Activated CD4-positive, alpha-beta T cell treated with anti-CD3 and anti-CD28 coated beads for 36 hours (primary cell): ENCODE results near the gene LYST. TPM values are rescaled to one million over a fixed set of nuclear protein-coding genes. Genes with fewer than 3 reads are reported as not detected.
"Not testable (repeated sequence)": the region's sequence is repeated elsewhere in the genome, so short reads cannot be mapped to it uniquely, and the experiment has no call there.

Source experiments
- ATAC-seq: fragments of 200-7000 bp; cut with Tn5 transposase; one replicate; pipeline ENCODE4 v1.10.0; 2021; ENCODE audit warnings: mild to moderate bottlenecking, moderate library complexity
- CTCF ChIA-PET: fragments of 350-600 bp; sonication (Branson Sonifier 250); formaldehyde crosslinking; loops from one replicate; lab custom pipeline; 2021; ENCODE audit warnings: antibody characterized with exemption; lab: Charles Lee
- POLR2A ChIA-PET: fragments of 350-600 bp; sonication (Branson Sonifier 250); formaldehyde crosslinking; loops from one replicate; lab custom pipeline; 2021; ENCODE audit warnings: antibody characterized with exemption, inconsistent platforms; lab: Charles Lee
- DNase-seq: peaks from one replicate; pipeline ENCODE4 v3.0.0-alpha.2; 2020
- H3K27ac Mint-ChIP-seq: one replicate; pipeline ENCODE4 v1.8.0; 2021; ENCODE audit warnings: mixed read lengths
- H3K27me3 Mint-ChIP-seq: one replicate; pipeline ENCODE4 v1.8.0; 2021; ENCODE audit warnings: mixed read lengths
- H3K36me3 Mint-ChIP-seq: one replicate; pipeline ENCODE4 v1.8.0; 2021; ENCODE audit warnings: low read depth, mixed read lengths
- H3K4me1 Mint-ChIP-seq: one replicate; pipeline ENCODE4 v1.8.0; 2021; ENCODE audit warnings: mixed read lengths
- H3K4me3 Mint-ChIP-seq: one replicate; pipeline ENCODE4 v1.8.0; 2021; ENCODE audit warnings: mild to moderate bottlenecking, moderate library complexity, mixed read lengths
- H3K9me3 Mint-ChIP-seq: one replicate; pipeline ENCODE4 v1.8.0; 2021; ENCODE audit warnings: low read depth, mixed read lengths
- intact Hi-C, 2 experiments: fragments of 100-400 bp; cut with DNase I in 1 of 2; cut with micrococcal nuclease in 1 of 2; formaldehyde crosslinking; loops; one replicate each; pipeline versions ENCODE4 v1.14.2 to v1.15.1; 2022 to 2024; cut with DNase I, micrococcal nuclease
- total RNA-seq, 2 experiments: library from RNA; stranded (reverse); gene quantifications; one replicate each; pipeline ENCODE4 v1.2.3, GENCODE V29; 2021

LYST gene
- total RNA-seq, 2 experiments from 2014 or later: 28.1 to 32.3 TPM

GRCh38 chr1:235907187-235907896, 40.6 kb upstream of the LYST start:
- ChIA-PET CTCF (interaction anchor here (1.1 kb wide), 1 partner anchor 65 kb away, joined by 4 read pairs; no protein-coding TSS in a partner anchor), POLR2A (interaction anchor here (0.6 kb wide), 1 partner anchor 53 kb away, joined by 4 read pairs; no protein-coding TSS in a partner anchor)
- DNase-seq (no peak), ATAC-seq (no peak)
- H3K36me3 Mint-ChIP-seq: no peaks in the 10 kb centered on the region
- H3K27me3 Mint-ChIP-seq: peaks cover 3% of the 10 kb centered on the region
- no peak overlapping the region for H3K27ac Mint-ChIP-seq
- H3K9me3 Mint-ChIP-seq: no peaks in the 10 kb centered on the region
- intact Hi-C loops: no loop called here
- H3K4me3 Mint-ChIP-seq: no peak overlapping the region
- peaks cover 32% of the 10 kb centered on the region for H3K4me1 Mint-ChIP-seq

GRCh38 chr1:235906436-235906835, 39.7 kb upstream of the LYST start:
- no peak overlapping the region for H3K4me3 Mint-ChIP-seq
- ATAC-seq (no peak), DNase-seq (no peak)
- H3K36me3 Mint-ChIP-seq: no peaks in the 10 kb centered on the region
- H3K4me1 Mint-ChIP-seq: peaks cover 32% of the 10 kb centered on the region
- peaks cover 3% of the 10 kb centered on the region for H3K27me3 Mint-ChIP-seq
- no peak overlapping the region for H3K27ac Mint-ChIP-seq
- no peaks in the 10 kb centered on the region for H3K9me3 Mint-ChIP-seq
- ChIA-PET POLR2A (interaction anchor here (0.6 kb wide), 1 partner anchor 54 kb away, joined by 4 read pairs; no protein-coding TSS in a partner anchor), CTCF (no interaction called here)
- intact Hi-C loops: no loop called here

GRCh38 chr1:235903809-235904208, 37.1 kb upstream of the LYST start:
- DNase-seq, H3K9me3 Mint-ChIP-seq, H3K4me3 Mint-ChIP-seq, H3K27ac Mint-ChIP-seq, H3K4me1 Mint-ChIP-seq, H3K27me3 Mint-ChIP-seq, H3K36me3 Mint-ChIP-seq, POLR2A ChIA-PET, intact Hi-C loops, ATAC-seq, CTCF ChIA-PET: not testable (repeated sequence)

GRCh38 chr1:235902677-235903542, 36.2 kb upstream of the LYST start:
- ChIA-PET CTCF (interaction anchor here (0.7 kb wide), 1 partner anchor 480 kb away, joined by 3 read pairs; no protein-coding TSS in a partner anchor), POLR2A (interaction anchor here (0.6 kb wide), 1 partner anchor 12 kb away, joined by 3 read pairs; no protein-coding TSS in a partner anchor)
- intact Hi-C loops: no loop called here
- Mint-ChIP-seq H3K9me3 (no peaks in the 10 kb centered on the region), H3K27me3 (peaks cover 3% of the 10 kb centered on the region), H3K4me1 (peaks cover 4% of the 10 kb centered on the region), H3K27ac (no peak overlapping the region), H3K4me3 (no peak overlapping the region), H3K36me3 (no peaks in the 10 kb centered on the region)
- ATAC-seq (no peak), DNase-seq (no peak)

- H3K9me3 Mint-ChIP-seq: no peaks in the 10 kb centered on the region
- no peak overlapping the region for H3K27ac Mint-ChIP-seq
- no peaks in the 10 kb centered on the region for H3K4me1 Mint-ChIP-seq
- H3K27me3 Mint-ChIP-seq: no peaks in the 10 kb centered on the region
- H3K4me3 Mint-ChIP-seq: no peak overlapping the region
- no peaks in the 10 kb centered on the region for H3K36me3 Mint-ChIP-seq
- intact Hi-C loops: no loop called here
- ChIA-PET CTCF (interaction anchor here (0.6 to 0.8 kb wide), 2 partner anchors 70 to 73 kb away, joined by 3 read pairs; no protein-coding TSS in a partner anchor), POLR2A (no interaction called here)
- no peak for ATAC-seq
- no peak for DNase-seq
These were observed 34.8 kb upstream of the LYST start for GRCh38 chr1:235901461-235901860.

- DNase-seq (no peak), ATAC-seq (no peak)
- Mint-ChIP-seq H3K9me3 (no peaks in the 10 kb centered on the region), H3K36me3 (no peaks in the 10 kb centered on the region), H3K27ac (no peak overlapping the region), H3K4me1 (no peaks in the 10 kb centered on the region), H3K27me3 (no peaks in the 10 kb centered on the region), H3K4me3 (no peak overlapping the region)
- ChIA-PET CTCF (interaction anchor here (0.6 kb wide), 1 partner anchor 375 kb away, joined by 3 read pairs; no protein-coding TSS in a partner anchor), POLR2A (no interaction called here)
- intact Hi-C loops: no loop called here
These were observed 31.4 kb upstream of the LYST start for GRCh38 chr1:235898126-235898525.

GRCh38 chr1:235893840-235894239, 27.1 kb upstream of the LYST start:
- intact Hi-C loops: no loop called here
- DNase-seq (no peak), ATAC-seq (no peak)
- Mint-ChIP-seq H3K27me3 (no peaks in the 10 kb centered on the region), H3K36me3 (no peaks in the 10 kb centered on the region), H3K27ac (no peak overlapping the region), H3K4me3 (no peak overlapping the region), H3K9me3 (no peaks in the 10 kb centered on the region), H3K4me1 (peaks cover 6% of the 10 kb centered on the region)
- ChIA-PET CTCF (interaction anchor here (1.1 kb wide), 1 partner anchor 78 kb away, joined by 6 read pairs; no protein-coding TSS in a partner anchor), POLR2A (no interaction called here)

- H3K36me3 Mint-ChIP-seq: no peaks in the 10 kb centered on the region
- no peaks in the 10 kb centered on the region for H3K9me3 Mint-ChIP-seq
- CTCF ChIA-PET: interaction anchor here (0.8 kb wide), 1 partner anchor 25 kb away, joined by 4 read pairs; no protein-coding TSS in a partner anchor
- no peak for DNase-seq
- H3K4me1 Mint-ChIP-seq: peaks cover 15% of the 10 kb centered on the region
- POLR2A ChIA-PET: no interaction called here
- no peaks in the 10 kb centered on the region for H3K27me3 Mint-ChIP-seq
- intact Hi-C loops: no loop called here
- no peak for ATAC-seq
- H3K4me3 Mint-ChIP-seq: no peak overlapping the region
- no peak overlapping the region for H3K27ac Mint-ChIP-seq
These were observed 26.2 kb upstream of the LYST start for GRCh38 chr1:235892734-235893413.

- ATAC-seq: no peak
- DNase-seq: no peak
- no peaks in the 10 kb centered on the region for H3K27me3 Mint-ChIP-seq
- H3K36me3 Mint-ChIP-seq: no peaks in the 10 kb centered on the region
- intact Hi-C loops: no loop called here
- no peak overlapping the region for H3K4me3 Mint-ChIP-seq
- H3K27ac Mint-ChIP-seq: no peak overlapping the region
- CTCF ChIA-PET: no interaction called here
- no peaks in the 10 kb centered on the region for H3K9me3 Mint-ChIP-seq
- POLR2A ChIA-PET: no interaction called here
- peaks cover 22% of the 10 kb centered on the region for H3K4me1 Mint-ChIP-seq
These were observed 25.5 kb upstream of the LYST start for GRCh38 chr1:235892202-235892601.

GRCh38 chr1:235888119-235888643, 21.5 kb upstream of the LYST start:
- Mint-ChIP-seq H3K27me3 (no peaks in the 10 kb centered on the region), H3K9me3 (no peaks in the 10 kb centered on the region), H3K4me3 (peak overlapping the region; percentile 6), H3K4me1 (peaks cover 41% of the 10 kb centered on the region), H3K27ac (peak overlapping the region; percentile 84), H3K36me3 (no peaks in the 10 kb centered on the region)
- ATAC-seq: peak; percentile 88
- POLR2A ChIA-PET: interaction anchor here (0.6 to 2.5 kb wide), 5 partner anchors 12 to 876 kb away, joined by 3 to 7 read pairs (median 4); no protein-coding TSS in a partner anchor
- peak; percentile 78 for DNase-seq
- CTCF ChIA-PET: interaction anchor here (1.1 to 1.3 kb wide), 2 partner anchors 23 to 84 kb away, joined by 3 to 6 read pairs; no protein-coding TSS in a partner anchor
- intact Hi-C loops: loop anchor here (1.0 to 5.0 kb wide), 12 partner anchors 12 to 386 kb away; partner anchors contain the start of gene B3GALNT2 (in 1 of the 2)
